ENCODE results near the gene FGF14. TPM values are rescaled to one million over a fixed set of nuclear protein-coding genes. Genes with fewer than 3 reads are reported as not detected.

FGF14 gene
- total RNA-seq, 2 donors from 2014 or later = 0.14 TPM

DNA sequence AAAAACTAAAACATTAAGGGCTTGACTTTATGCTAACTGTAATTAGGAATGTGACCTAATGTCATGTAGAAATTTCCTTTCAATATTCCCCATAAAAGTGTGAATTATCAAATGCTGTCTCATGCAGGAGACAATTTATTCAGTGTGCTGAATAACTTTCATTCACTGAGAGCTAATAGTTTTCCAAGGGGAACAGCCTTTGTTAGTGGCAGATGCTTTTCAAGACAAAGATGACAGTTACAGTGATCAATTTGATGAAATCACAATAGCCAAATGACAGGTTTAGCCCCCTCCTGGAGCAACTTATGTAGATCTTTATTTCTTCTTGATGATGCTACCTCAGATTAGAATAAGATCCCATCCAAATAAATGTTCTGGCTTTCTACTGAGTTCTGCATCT is 673.8 kb downstream of the FGF14 start:
- TF ChIP-seq, protein P1, sequence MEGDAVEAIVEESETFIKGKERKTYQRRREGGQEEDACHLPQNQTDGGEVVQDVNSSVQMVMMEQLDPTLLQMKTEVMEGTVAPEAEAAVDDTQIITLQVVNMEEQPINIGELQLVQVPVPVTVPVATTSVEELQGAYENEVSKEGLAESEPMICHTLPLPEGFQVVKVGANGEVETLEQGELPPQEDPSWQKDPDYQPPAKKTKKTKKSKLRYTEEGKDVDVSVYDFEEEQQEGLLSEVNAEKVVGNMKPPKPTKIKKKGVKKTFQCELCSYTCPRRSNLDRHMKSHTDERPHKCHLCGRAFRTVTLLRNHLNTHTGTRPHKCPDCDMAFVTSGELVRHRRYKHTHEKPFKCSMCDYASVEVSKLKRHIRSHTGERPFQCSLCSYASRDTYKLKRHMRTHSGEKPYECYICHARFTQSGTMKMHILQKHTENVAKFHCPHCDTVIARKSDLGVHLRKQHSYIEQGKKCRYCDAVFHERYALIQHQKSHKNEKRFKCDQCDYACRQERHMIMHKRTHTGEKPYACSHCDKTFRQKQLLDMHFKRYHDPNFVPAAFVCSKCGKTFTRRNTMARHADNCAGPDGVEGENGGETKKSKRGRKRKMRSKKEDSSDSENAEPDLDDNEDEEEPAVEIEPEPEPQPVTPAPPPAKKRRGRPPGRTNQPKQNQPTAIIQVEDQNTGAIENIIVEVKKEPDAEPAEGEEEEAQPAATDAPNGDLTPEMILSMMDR (IDR thresholded peaks at IDR 0.05) = no peak
- Histone ChIP-seq H3K27me3 (replicated peaks; ENCODE audit: insufficient read depth) (no peaks in the 10 kb centered on the region), H3K4me3 (no peak overlapping the region)

DNA sequence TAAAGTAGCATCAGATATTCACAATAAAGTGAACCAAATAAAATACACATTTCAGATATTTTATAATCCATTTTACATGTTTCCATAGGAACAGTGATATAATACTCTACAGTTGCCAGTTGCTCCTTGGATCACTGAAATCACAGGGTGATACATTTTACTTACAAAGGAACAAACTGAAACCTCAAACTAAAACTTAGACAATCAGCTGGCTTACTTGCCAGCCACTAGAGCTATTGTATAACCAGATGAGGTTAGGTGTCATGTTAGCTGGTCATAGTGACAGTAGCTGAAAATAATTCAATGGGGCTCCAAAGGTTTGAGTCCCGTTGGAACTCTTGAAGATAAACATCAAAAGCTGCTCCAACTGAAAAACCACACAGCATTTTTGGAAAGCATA is 674.7 kb downstream of the FGF14 start:
- H3K27me3 ChIP-seq (replicated peaks; ENCODE audit: insufficient read depth) = no peaks in the 10 kb centered on the region
- H3K27ac ChIP-seq = no peak overlapping the region
- H3K4me1 ChIP-seq (ENCODE audit: control insufficient read depth in 1 of 2, low read depth in 2 of 2) = peaks cover 4 to 8% of the 10 kb centered on the region in 2 donors
- H3K4me3 ChIP-seq = no peak overlapping the region
- TF ChIP-seq, protein P1 (IDR thresholded peaks at IDR 0.05) = no peak
- DNase-seq (ENCODE audit: low spot score) = no peak
- H3K36me3 ChIP-seq = peaks cover 3% of the 10 kb centered on the region
- no peak for ATAC-seq (ENCODE audit: insufficient number of reproducible peaks, low FRiP score, low read depth)
- H3K9me3 ChIP-seq = no peaks in the 10 kb centered on the region

More for the DNA sequence above, 673.8 kb downstream of the FGF14 start:
- no peak overlapping the region for H3K27ac ChIP-seq
- DNase-seq (ENCODE audit: low spot score) (no peak), ATAC-seq (ENCODE audit: insufficient number of reproducible peaks, low FRiP score, low read depth) (no peak)
- no peaks in the 10 kb centered on the region for H3K9me3 ChIP-seq
- H3K4me1 ChIP-seq (ENCODE audit: control insufficient read depth in 1 of 2, low read depth in 2 of 2) = peaks cover 4 to 8% of the 10 kb centered on the region in 2 donors
- H3K36me3 ChIP-seq = no peaks in the 10 kb centered on the region

DNA sequence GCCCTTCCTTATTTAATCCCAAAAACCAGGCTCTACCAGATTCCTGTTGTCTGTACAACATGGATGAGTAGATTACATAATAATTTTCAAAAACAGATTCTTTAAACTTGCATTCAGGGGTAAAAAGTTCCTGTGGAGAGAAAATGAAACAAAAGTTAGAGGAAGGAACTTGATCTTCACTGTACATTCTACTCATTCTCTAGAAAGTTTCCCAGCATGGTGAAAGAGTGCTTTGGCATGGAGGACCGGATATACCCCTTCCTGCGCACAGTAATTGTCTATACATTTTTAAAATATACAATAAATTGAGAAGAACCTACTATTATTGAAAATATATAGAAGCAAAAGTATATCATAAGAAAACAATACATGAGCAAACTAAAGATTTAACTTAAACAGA is 675.2 kb downstream of the FGF14 start:
- Histone ChIP-seq H3K4me1 (ENCODE audit: control insufficient read depth in 1 of 2, low read depth in 2 of 2) (peaks cover 4 to 8% of the 10 kb centered on the region in 2 donors), H3K9me3 (no peaks in the 10 kb centered on the region), H3K27me3 (replicated peaks; ENCODE audit: insufficient read depth) (no peaks in the 10 kb centered on the region), H3K27ac (no peak overlapping the region), H3K4me3 (no peak overlapping the region), H3K36me3 (peaks cover 4% of the 10 kb centered on the region)
- TF ChIP-seq, protein P1 (IDR thresholded peaks at IDR 0.05) = no peak
- ATAC-seq (ENCODE audit: insufficient number of reproducible peaks, low FRiP score, low read depth) (no peak), DNase-seq (ENCODE audit: low spot score) (no peak)

DNA sequence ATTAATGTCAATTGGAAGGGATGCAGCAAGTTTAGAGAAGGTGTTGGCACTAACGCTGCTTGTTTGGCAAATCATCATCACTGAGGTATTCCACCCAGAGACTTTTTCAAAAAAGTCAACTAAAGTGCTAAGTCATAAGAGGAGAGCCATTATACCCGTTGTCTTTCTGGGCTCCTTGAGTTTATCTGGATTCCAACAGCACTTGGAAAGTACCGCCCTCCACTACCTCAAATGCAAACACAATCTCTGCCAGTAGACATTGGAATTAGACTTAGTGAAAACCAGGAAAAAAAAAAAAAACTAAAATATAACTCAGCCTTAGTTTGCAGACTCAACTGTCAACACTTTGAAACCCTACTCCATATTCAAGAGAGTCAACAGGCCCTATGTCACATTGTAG is 683.4 kb downstream of the FGF14 start:
- no peak overlapping the region for H3K4me3 ChIP-seq
- H3K36me3 ChIP-seq = peaks cover 12% of the 10 kb centered on the region
- no peaks in the 10 kb centered on the region for H3K27me3 ChIP-seq (replicated peaks; ENCODE audit: insufficient read depth)
- no peak for DNase-seq (ENCODE audit: low spot score)
- H3K9me3 ChIP-seq = no peaks in the 10 kb centered on the region
- TF ChIP-seq, protein P1 (IDR thresholded peaks at IDR 0.05) = no peak
- H3K4me1 ChIP-seq (ENCODE audit: control insufficient read depth in 1 of 2, low read depth in 2 of 2) = peaks cover 3 to 7% of the 10 kb centered on the region in 2 donors
- peak overlapping the region in 1 of 2 donors; percentile 52 for H3K27ac ChIP-seq
- ATAC-seq (ENCODE audit: insufficient number of reproducible peaks, low FRiP score, low read depth) = no peak

DNA sequence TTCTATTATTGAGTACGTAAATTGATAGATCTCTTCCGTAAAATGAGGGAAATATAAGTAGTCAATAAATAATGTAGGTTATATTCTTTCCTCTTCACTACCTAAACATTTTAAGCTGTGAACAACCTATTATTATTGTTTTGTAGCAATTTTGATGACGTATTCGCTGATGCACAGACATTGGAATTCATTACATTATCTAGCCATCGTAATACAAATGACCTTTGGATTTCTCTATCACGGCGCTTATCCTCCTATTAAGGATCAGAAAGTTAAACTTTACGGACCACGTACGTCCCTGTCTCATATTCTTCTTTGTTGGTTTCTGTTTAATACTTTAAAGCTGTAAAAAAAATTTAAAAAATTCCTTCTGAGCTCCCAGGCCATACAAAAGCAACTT is 684.5 kb downstream of the FGF14 start:
- Histone ChIP-seq H3K4me1 (ENCODE audit: control insufficient read depth in 1 of 2, low read depth in 2 of 2) (peaks cover 3 to 7% of the 10 kb centered on the region in 2 donors), H3K27me3 (replicated peaks; ENCODE audit: insufficient read depth) (no peaks in the 10 kb centered on the region), H3K9me3 (no peaks in the 10 kb centered on the region), H3K4me3 (no peak overlapping the region), H3K36me3 (peaks cover 12% of the 10 kb centered on the region), H3K27ac (no peak overlapping the region)
- TF ChIP-seq, protein P1 (IDR thresholded peaks at IDR 0.05) = no peak
- DNase-seq (ENCODE audit: low spot score) = no peak
- no peak for ATAC-seq (ENCODE audit: insufficient number of reproducible peaks, low FRiP score, low read depth)
